Measurements from ENCODE around the gene LGALS7.

GRCh38 chr19:38815059-38816001, 42.0 kb upstream of the LGALS7 start:
- TF ChIP-seq POLR2AphosphoS5 (IDR thresholded peaks at IDR 0.05) (no peak), CTCF (IDR thresholded peaks at IDR 0.05; ENCODE audit: poor library complexity, severe bottlenecking) (no peak), TAF1 (IDR thresholded peaks at IDR 0.05; ENCODE audit: low read depth) (no peak), EP300 (conservative IDR thresholded peaks at IDR 0.05; ENCODE audit: poor library complexity, severe bottlenecking) (no peak), REST (IDR thresholded peaks at IDR 0.05; ENCODE audit: borderline replicate concordance) (no peak), SMC3 (conservative IDR thresholded peaks at IDR 0.05; ENCODE audit: poor library complexity) (no peak), EZH2 (IDR thresholded peaks at IDR 0.05; ENCODE audit: borderline replicate concordance, insufficient read depth, low read length, poor library complexity, severe bottlenecking) (no peak), MXI1 (conservative IDR thresholded peaks at IDR 0.05; ENCODE audit: poor library complexity, severe bottlenecking) (no peak), RAD21 (conservative IDR thresholded peaks at IDR 0.05) (no peak)

Data from neural cell (in vitro differentiated cells).